Lower leg skin (tissue), 3 donors: ENCODE results near the gene TMX3.

Experiments used
- POLR2A ChIP-seq, 2 donors: fragments of 450-650 bp; IDR thresholded peaks; one replicate each; pipeline ENCODE4 v1.6.1; 2016 to 2017; ENCODE audit warnings: antibody characterized with exemption in 2 of 2, mild to moderate bottlenecking in 1 of 2, moderate library complexity in 1 of 2
- TF ChIP-seq, protein P1 (sequence below), 3 donors: fragments of 450-650 bp; IDR thresholded peaks; one replicate each; pipeline ENCODE4 v1.5.1; 2016; ENCODE audit warnings: antibody characterized with exemption in 3 of 3, mild to moderate bottlenecking in 3 of 3, moderate library complexity in 2 of 3

DNA sequence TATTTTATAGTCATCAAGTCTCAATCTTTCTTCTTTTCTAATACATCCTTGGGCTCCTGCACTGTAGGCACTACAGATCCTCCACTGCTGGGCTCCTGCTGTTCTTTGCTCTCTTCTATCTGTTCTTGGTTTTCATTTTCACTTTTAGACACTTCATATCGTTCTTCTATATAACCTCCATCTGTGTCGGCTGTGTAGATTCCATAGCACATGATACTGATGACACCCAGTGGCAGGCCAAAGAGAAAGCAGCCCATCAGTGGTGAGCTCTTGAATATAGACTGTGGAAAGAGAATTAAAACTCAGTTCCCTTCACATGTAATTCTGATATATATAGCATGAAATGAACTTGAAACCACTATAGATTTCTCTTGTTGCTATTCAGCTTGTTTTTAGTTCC, 38.0 kb downstream of the TMX3 start:
- TF ChIP-seq, protein P1, sequence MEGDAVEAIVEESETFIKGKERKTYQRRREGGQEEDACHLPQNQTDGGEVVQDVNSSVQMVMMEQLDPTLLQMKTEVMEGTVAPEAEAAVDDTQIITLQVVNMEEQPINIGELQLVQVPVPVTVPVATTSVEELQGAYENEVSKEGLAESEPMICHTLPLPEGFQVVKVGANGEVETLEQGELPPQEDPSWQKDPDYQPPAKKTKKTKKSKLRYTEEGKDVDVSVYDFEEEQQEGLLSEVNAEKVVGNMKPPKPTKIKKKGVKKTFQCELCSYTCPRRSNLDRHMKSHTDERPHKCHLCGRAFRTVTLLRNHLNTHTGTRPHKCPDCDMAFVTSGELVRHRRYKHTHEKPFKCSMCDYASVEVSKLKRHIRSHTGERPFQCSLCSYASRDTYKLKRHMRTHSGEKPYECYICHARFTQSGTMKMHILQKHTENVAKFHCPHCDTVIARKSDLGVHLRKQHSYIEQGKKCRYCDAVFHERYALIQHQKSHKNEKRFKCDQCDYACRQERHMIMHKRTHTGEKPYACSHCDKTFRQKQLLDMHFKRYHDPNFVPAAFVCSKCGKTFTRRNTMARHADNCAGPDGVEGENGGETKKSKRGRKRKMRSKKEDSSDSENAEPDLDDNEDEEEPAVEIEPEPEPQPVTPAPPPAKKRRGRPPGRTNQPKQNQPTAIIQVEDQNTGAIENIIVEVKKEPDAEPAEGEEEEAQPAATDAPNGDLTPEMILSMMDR (IDR thresholded peaks at IDR 0.05): no peak
- TF ChIP-seq POLR2A (IDR thresholded peaks at IDR 0.05): no peak
